Neuronal stem cell (in vitro differentiated cells): ENCODE data around the gene DIO1.

Experiments used
- DNase-seq: peaks from one replicate; pipeline ENCODE4 v3.0.0-alpha.2; 2013; ENCODE audit warnings: low spot score
- H2AFZ ChIP-seq: one replicate; pipeline ENCODE4 v1.6.1; 2013; ENCODE audit warnings: mild to moderate bottlenecking, low read length, inconsistent platforms
- H2AK5ac ChIP-seq: 2 replicates; pipeline ENCODE4 v1.6.1; 2013; ENCODE audit warnings: low read depth, mild to moderate bottlenecking, inconsistent platforms, low read length, moderate library complexity, mixed read lengths
- H2BK120ac ChIP-seq: 2 replicates; pipeline ENCODE4 v1.6.1; 2013; ENCODE audit warnings: low read depth, mild to moderate bottlenecking, inconsistent platforms, low read length, moderate library complexity, mixed read lengths
- H2BK12ac ChIP-seq: one replicate; pipeline ENCODE4 v1.6.1; 2013; ENCODE audit warnings: low read length, inconsistent platforms
- H2BK15ac ChIP-seq: 2 replicates; pipeline ENCODE4 v1.6.1; 2013; ENCODE audit warnings: mild to moderate bottlenecking, low read length, inconsistent platforms, mixed read lengths
- H2BK5ac ChIP-seq: one replicate; pipeline ENCODE4 v1.6.1; 2013; ENCODE audit warnings: inconsistent platforms, mild to moderate bottlenecking, low read length, moderate library complexity
- H3K14ac ChIP-seq: one replicate; pipeline ENCODE4 v1.6.1; 2013; ENCODE audit warnings: low read length, inconsistent platforms
- H3K18ac ChIP-seq: 2 replicates; pipeline ENCODE4 v1.6.1; 2013; ENCODE audit warnings: low read length, inconsistent platforms
- H3K23ac ChIP-seq: 2 replicates; pipeline ENCODE4 v1.6.1; 2013; ENCODE audit warnings: low read depth, mild to moderate bottlenecking, mixed read lengths, low read length, inconsistent platforms; ENCODE audit not compliant: poor library complexity
- H3K27ac ChIP-seq: replicated peaks from 3 replicates; pipeline ENCODE4 v1.5.1; 2013; ENCODE audit warnings: low read length, inconsistent platforms
- H3K27me3 ChIP-seq, 3 experiments: 2 replicates each; pipeline ENCODE4 v1.6.1; 2013; ENCODE audit warnings: low read length in 3 of 3, mild to moderate bottlenecking in 2 of 3, inconsistent platforms in 1 of 3, low read depth in 1 of 3, mixed read lengths in 1 of 3, moderate library complexity in 1 of 3; ENCODE audit not compliant: control insufficient read depth in 3 of 3, insufficient read depth in 3 of 3
- H3K36me3 ChIP-seq, 2 donors: replicated peaks in 1 of 2; 2 replicates each; pipeline ENCODE4 v1.6.1; 2013; ENCODE audit warnings: low read length in 2 of 2; ENCODE audit not compliant: control insufficient read depth in 2 of 2, insufficient read depth in 2 of 2
- H3K4ac ChIP-seq: 2 replicates; pipeline ENCODE4 v1.6.1; 2013; ENCODE audit warnings: inconsistent platforms, mild to moderate bottlenecking, low read length, moderate library complexity
- H3K4me1 ChIP-seq, 2 donors: 1 replicate in 1 of 2; 2 replicates in 1 of 2; pipeline ENCODE4 v1.6.1; 2013; ENCODE audit warnings: low read length in 2 of 2, low read depth in 1 of 2; ENCODE audit not compliant: control insufficient read depth in 2 of 2, insufficient read depth in 1 of 2
- H3K4me2 ChIP-seq: one replicate; pipeline ENCODE4 v1.6.1; 2013; ENCODE audit warnings: mild to moderate bottlenecking, low read length, inconsistent platforms; ENCODE audit not compliant: insufficient read depth, poor library complexity, severe bottlenecking
- H3K4me3 ChIP-seq, 2 donors: 2 replicates each; pipeline ENCODE4 v1.5.1; 2013; ENCODE audit warnings: low read length in 2 of 2, mild to moderate bottlenecking in 2 of 2, inconsistent platforms in 1 of 2, moderate library complexity in 1 of 2
- H3K79me1 ChIP-seq: one replicate; pipeline ENCODE4 v1.6.1; 2013; ENCODE audit warnings: low read depth, mild to moderate bottlenecking, inconsistent platforms, low read length, moderate library complexity
- H3K9ac ChIP-seq: one replicate; pipeline ENCODE4 v1.6.1; 2013; ENCODE audit warnings: mild to moderate bottlenecking, low read depth, low read length, inconsistent platforms; ENCODE audit not compliant: poor library complexity
- H3K9me3 ChIP-seq, 2 donors: replicated peaks in 1 of 2; 2 replicates each; pipeline versions ENCODE3 to v1.6.1; 2013; ENCODE audit warnings: low read length in 2 of 2, mild to moderate bottlenecking in 2 of 2, inconsistent platforms in 1 of 2, low read depth in 1 of 2, mixed read lengths in 1 of 2, moderate library complexity in 1 of 2; ENCODE audit not compliant: control insufficient read depth in 2 of 2, insufficient read depth in 1 of 2
- H4K8ac ChIP-seq: one replicate; pipeline ENCODE4 v1.6.1; 2013; ENCODE audit warnings: low read depth, mild to moderate bottlenecking, inconsistent platforms, low read length, moderate library complexity
- H4K91ac ChIP-seq: one replicate; pipeline ENCODE4 v1.6.1; 2013; ENCODE audit warnings: low read length, low read depth, mild to moderate bottlenecking, inconsistent platforms; ENCODE audit not compliant: poor library complexity
- WGBS, 2 donors: extraction: QIAGEN DNeasy Blood & Tissue Kit; methylation state at CpG; one replicate each; pipeline ENCODE4 v1.1.7; 2013; ENCODE audit warnings: missing lambda C conversion rate in 2 of 2, mixed read lengths in 1 of 2; ENCODE audit not compliant: insufficient read length in 2 of 2, insufficient replicate concordance in 1 of 2; ENCODE audit errors: extremely low coverage in 2 of 2; 5-methylcytosine and 5-hydroxymethylcytosine counted together

Gene DIO1

GRCh38 chr1:53860967-53861411, 33.0 kb upstream of the DIO1 start:
- Histone ChIP-seq H3K18ac (no peak overlapping the region), H4K8ac (no peak overlapping the region), H3K9ac (no peak overlapping the region)

GRCh38 chr1:53862507-53862906, 31.5 kb upstream of the DIO1 start:
- Histone ChIP-seq H3K27me3 (no peaks in the 10 kb centered on the region), H3K18ac (no peak overlapping the region), H2BK5ac (no peak overlapping the region), H3K4me2 (no peak overlapping the region), H4K8ac (no peak overlapping the region), H3K14ac (no peak overlapping the region), H2AFZ (no peak overlapping the region), H2BK15ac (no peak overlapping the region), H2BK120ac (no peak overlapping the region), H3K4ac (no peak overlapping the region), H3K23ac (no peak overlapping the region), H3K79me1 (no peaks in the 10 kb centered on the region), H3K9me3 (no peaks in the 10 kb centered on the region), H2BK12ac (no peak overlapping the region), H3K9ac (no peak overlapping the region), H3K27ac (no peak overlapping the region), H3K4me3 (no peak overlapping the region), H3K36me3 (peaks cover 5 to 35% of the 10 kb centered on the region in 2 donors), H2AK5ac (no peak overlapping the region), H4K91ac (no peak overlapping the region), H3K4me1 (peaks cover 0 to 2% of the 10 kb centered on the region in 2 donors)
- DNase-seq, result no peak
- no CpG with 5 or more reads among the region's 7 CpGs for WGBS, 2 donors

More at GRCh38 chr1:53860967-53861411, 33.0 kb upstream of the DIO1 start:
- Histone ChIP-seq H2BK15ac (no peak overlapping the region), H3K79me1 (no peaks in the 10 kb centered on the region), H3K36me3 (peaks cover 5 to 39% of the 10 kb centered on the region in 2 donors), H3K4ac (no peak overlapping the region), H3K4me2 (no peak overlapping the region), H3K9me3 (no peaks in the 10 kb centered on the region), H3K23ac (no peak overlapping the region), H2BK120ac (no peak overlapping the region), H3K4me1 (peaks cover 0 to 2% of the 10 kb centered on the region in 2 donors), H2AFZ (no peak overlapping the region), H2AK5ac (no peak overlapping the region), H2BK5ac (no peak overlapping the region), H2BK12ac (no peak overlapping the region), H3K4me3 (no peak overlapping the region), H3K27ac (no peak overlapping the region), H4K91ac (no peak overlapping the region), H3K27me3 (no peaks in the 10 kb centered on the region), H3K14ac (no peak overlapping the region)
- peak; percentile 54 for DNase-seq

DNA sequence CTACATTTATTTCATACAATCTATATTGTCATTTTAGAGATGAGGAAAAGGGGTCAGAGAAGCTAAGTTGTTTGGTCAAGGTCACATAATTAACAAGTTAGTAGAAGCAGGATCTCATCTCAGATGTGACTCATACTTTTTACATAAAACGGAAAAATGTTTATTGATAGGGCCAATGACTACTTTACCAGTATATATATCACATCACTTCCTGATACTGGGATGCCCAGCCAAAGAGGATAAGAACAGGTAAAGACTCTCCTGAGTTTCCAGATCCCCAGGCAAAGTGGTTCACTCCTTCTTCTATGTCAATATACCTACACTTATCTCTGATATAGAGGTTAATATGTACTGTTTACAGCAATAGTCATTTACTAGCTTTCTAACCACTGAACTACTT, 25.4 kb upstream of the DIO1 start:
- Histone ChIP-seq H4K8ac (no peak overlapping the region), H3K4ac (no peak overlapping the region), H2AK5ac (no peak overlapping the region), H3K4me2 (no peak overlapping the region), H2AFZ (no peak overlapping the region), H3K14ac (no peak overlapping the region), H3K9me3 (no peaks in the 10 kb centered on the region), H3K4me3 (no peak overlapping the region), H3K36me3 (peaks cover 11 to 59% of the 10 kb centered on the region in 2 donors), H3K27ac (no peak overlapping the region), H3K9ac (no peak overlapping the region), H2BK120ac (no peak overlapping the region), H3K23ac (no peak overlapping the region), H2BK12ac (no peak overlapping the region), H3K18ac (no peak overlapping the region), H2BK15ac (no peak overlapping the region), H4K91ac (no peak overlapping the region), H3K4me1 (no peaks in the 10 kb centered on the region), H3K79me1 (no peaks in the 10 kb centered on the region), H3K27me3 (no peaks in the 10 kb centered on the region), H2BK5ac (no peak overlapping the region)
- DNase-seq, result no peak
- WGBS, 2 donors, result no CpG with 5 or more reads among the region's 1 CpG

- Histone ChIP-seq H3K9me3 (no peaks in the 10 kb centered on the region), H3K36me3 (peaks cover 13 to 64% of the 10 kb centered on the region in 2 donors), H3K4ac (no peak overlapping the region), H3K14ac (no peak overlapping the region), H3K9ac (no peak overlapping the region), H3K79me1 (no peaks in the 10 kb centered on the region), H3K27ac (no peak overlapping the region), H3K18ac (no peak overlapping the region), H3K4me1 (no peaks in the 10 kb centered on the region), H2BK5ac (no peak overlapping the region), H4K91ac (no peak overlapping the region), H2AFZ (no peak overlapping the region), H3K4me2 (no peak overlapping the region), H4K8ac (no peak overlapping the region), H2BK120ac (no peak overlapping the region), H2BK15ac (no peak overlapping the region), H3K4me3 (no peak overlapping the region), H2BK12ac (no peak overlapping the region), H3K23ac (no peak overlapping the region), H2AK5ac (no peak overlapping the region), H3K27me3 (no peaks in the 10 kb centered on the region)
- WGBS, 2 donors, result no CpG with 5 or more reads among the region's 11 CpGs
- no peak for DNase-seq
These were observed 24.4 kb upstream of the DIO1 start for GRCh38 chr1:53869454-53870117.
